ENCODE results near the gene LMLN.

GRCh38 chr3:197970588-197970987 is 10.6 kb downstream of the LMLN start:
- TF ChIP-seq CTCF (IDR thresholded peaks at IDR 0.05) (no peak), POLR2A (IDR thresholded peaks at IDR 0.05; ENCODE audit: low read length) (no peak), HOXA7 (CRISPR knock-in tag; IDR thresholded peaks at IDR 0.05) (no peak), REST (IDR thresholded peaks at IDR 0.05) (no peak)

Measured in A549 (cell line).